ENCODE measurements around the gene GRK3. TPM values are rescaled to one million over a fixed set of nuclear protein-coding genes. Genes with fewer than 3 reads are reported as not detected.

GRK3 gene
- total RNA-seq, 4 donors from 2014 or later: 0.49 to 1.1 (median 0.81) TPM

- H3K27ac ChIP-seq: no peak overlapping the region
- no peak for DNase-seq
- intact Hi-C loops (cut with DNase I; ENCODE audit: low total_unique reads) (no loop called here), in situ Hi-C loops (cut with MboI; ENCODE audit: low sequenced_read_pairs in 4 of 4) (no loop called here)
- no peaks in the 10 kb centered on the region for H3K4me1 ChIP-seq
- no peaks in the 10 kb centered on the region for H3K27me3 ChIP-seq
- H3K4me3 ChIP-seq: no peak overlapping the region
- no peaks in the 10 kb centered on the region for H3K9me3 ChIP-seq
- H3K36me3 ChIP-seq: no peaks in the 10 kb centered on the region
- ATAC-seq: no peak
- TF ChIP-seq POLR2A (IDR thresholded peaks at IDR 0.05) (no peak), CTCF (IDR thresholded peaks at IDR 0.05 in 4 of 5, conservative IDR thresholded peaks at IDR 0.05 in 1 of 5) (no peak)
Observed at GRCh38 chr22:25636323-25636722, 71.8 kb downstream of the GRK3 start.

GRCh38 chr22:25637032-25637431 lies 72.6 kb downstream of the GRK3 start:
- Histone ChIP-seq H3K9me3 (no peaks in the 10 kb centered on the region), H3K36me3 (no peaks in the 10 kb centered on the region), H3K4me1 (no peaks in the 10 kb centered on the region), H3K4me3 (no peak overlapping the region), H3K27me3 (no peaks in the 10 kb centered on the region), H3K27ac (no peak overlapping the region)
- in situ Hi-C loops (cut with MboI; ENCODE audit: low sequenced_read_pairs in 4 of 4) (no loop called here), intact Hi-C loops (cut with DNase I; ENCODE audit: low total_unique reads) (no loop called here)
- TF ChIP-seq POLR2A (IDR thresholded peaks at IDR 0.05): no peak
- no peak for TF ChIP-seq CTCF (IDR thresholded peaks at IDR 0.05 in 4 of 5, conservative IDR thresholded peaks at IDR 0.05 in 1 of 5)
- no peak for DNase-seq
- ATAC-seq: no peak

DNA sequence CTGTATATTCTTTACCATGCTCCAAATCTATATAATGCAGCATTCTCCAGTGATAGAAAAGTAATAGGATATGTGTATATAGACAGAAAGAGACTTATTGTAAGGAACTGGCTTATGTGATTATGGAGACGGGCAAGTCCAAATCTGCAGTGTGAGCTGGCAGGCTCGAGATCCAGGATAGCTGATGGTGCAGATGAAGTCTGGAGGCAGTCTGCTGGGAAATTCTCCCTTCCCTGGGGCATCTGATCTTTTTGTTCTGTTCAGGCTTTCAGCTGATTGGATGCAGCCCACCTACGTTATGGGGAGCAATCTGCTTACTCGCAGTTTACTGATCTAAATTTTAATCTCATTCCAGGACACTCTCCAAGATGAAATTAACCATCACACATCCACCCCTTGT lies 73.2 kb downstream of the GRK3 start:
- Histone ChIP-seq H3K9me3 (no peaks in the 10 kb centered on the region), H3K4me1 (no peaks in the 10 kb centered on the region), H3K27me3 (no peaks in the 10 kb centered on the region), H3K4me3 (no peak overlapping the region), H3K27ac (no peak overlapping the region), H3K36me3 (no peaks in the 10 kb centered on the region)
- TF ChIP-seq POLR2A (IDR thresholded peaks at IDR 0.05) (no peak), CTCF (IDR thresholded peaks at IDR 0.05 in 4 of 5, conservative IDR thresholded peaks at IDR 0.05 in 1 of 5) (no peak)
- intact Hi-C loops (cut with DNase I; ENCODE audit: low total_unique reads): no loop called here
- in situ Hi-C loops (cut with MboI; ENCODE audit: low sequenced_read_pairs in 4 of 4): no loop called here
- no peak for DNase-seq
- ATAC-seq: no peak

DNA sequence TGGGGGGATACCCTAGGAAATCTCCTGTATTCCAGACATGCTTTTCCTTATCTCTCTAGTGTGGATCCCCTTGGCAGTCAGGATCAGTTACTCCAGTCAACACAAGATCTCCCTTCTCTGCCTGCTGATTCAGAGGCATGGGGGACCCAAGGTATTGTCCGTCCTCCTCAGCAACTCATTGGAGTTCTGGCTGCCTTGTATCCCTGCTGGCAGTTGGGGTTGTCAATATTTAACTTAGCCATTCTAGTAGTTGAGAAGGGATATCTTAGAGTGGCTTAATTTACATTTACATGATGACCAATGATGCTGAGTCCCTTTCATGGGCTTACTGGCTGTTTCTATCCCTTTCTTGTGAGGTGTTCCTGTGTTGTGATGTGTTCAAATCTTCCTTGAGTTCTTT lies 74.2 kb downstream of the GRK3 start:
- Histone ChIP-seq H3K27me3 (no peaks in the 10 kb centered on the region), H3K4me3 (no peak overlapping the region), H3K27ac (no peak overlapping the region), H3K9me3 (no peaks in the 10 kb centered on the region), H3K36me3 (no peaks in the 10 kb centered on the region), H3K4me1 (no peaks in the 10 kb centered on the region)
- no peak for DNase-seq
- intact Hi-C loops (cut with DNase I; ENCODE audit: low total_unique reads): no loop called here
- no peak for TF ChIP-seq CTCF (IDR thresholded peaks at IDR 0.05 in 4 of 5, conservative IDR thresholded peaks at IDR 0.05 in 1 of 5)
- TF ChIP-seq POLR2A (IDR thresholded peaks at IDR 0.05): no peak
- no peak for ATAC-seq
- in situ Hi-C loops (cut with MboI; ENCODE audit: low sequenced_read_pairs in 4 of 4): no loop called here

DNA sequence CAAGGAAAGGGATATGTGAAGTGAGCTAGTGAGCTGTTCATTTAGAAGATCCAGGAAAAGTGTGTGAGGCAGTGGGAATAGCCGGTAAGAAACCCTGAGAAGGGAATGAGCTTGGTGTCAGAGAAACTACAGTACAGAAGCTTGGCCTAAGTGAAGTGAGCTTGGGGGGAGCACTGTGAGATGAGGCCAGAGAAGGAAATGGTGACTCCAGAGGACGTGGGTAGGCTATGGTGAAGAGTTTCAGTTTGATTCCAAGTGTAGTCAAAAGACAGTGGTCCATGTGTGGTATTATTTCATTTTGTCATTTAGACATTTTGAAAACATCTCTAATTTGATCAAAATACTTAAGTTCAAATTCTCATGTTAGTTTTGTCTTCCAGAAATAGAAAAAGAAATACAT lies 77.2 kb downstream of the GRK3 start:
- in situ Hi-C loops (cut with MboI; ENCODE audit: low sequenced_read_pairs in 4 of 4): no loop called here
- Histone ChIP-seq H3K27me3 (no peaks in the 10 kb centered on the region), H3K36me3 (no peaks in the 10 kb centered on the region), H3K4me1 (no peaks in the 10 kb centered on the region), H3K27ac (no peak overlapping the region), H3K9me3 (no peaks in the 10 kb centered on the region), H3K4me3 (no peak overlapping the region)
- ATAC-seq: no peak
- no peak for DNase-seq
- TF ChIP-seq POLR2A (IDR thresholded peaks at IDR 0.05) (no peak), CTCF (IDR thresholded peaks at IDR 0.05 in 4 of 5, conservative IDR thresholded peaks at IDR 0.05 in 1 of 5) (no peak)
- intact Hi-C loops (cut with DNase I; ENCODE audit: low total_unique reads): no loop called here

Data from gastrocnemius medialis (tissue), 4 donors.